Astrocyte (in vitro differentiated cells and primary cell): Measurements from ENCODE around the gene PACRG. TPM values are rescaled to one million over a fixed set of nuclear protein-coding genes. Genes with fewer than 3 reads are reported as not detected.
A peak's percentile ranks its signal among the peaks of the same experiment; 100 is the strongest.

Experiments
- DNase-seq: peaks from one replicate; pipeline ENCODE4 v3.0.0-alpha.2; 2010; ENCODE audit warnings: low read depth
- FAIRE-seq: peaks from 2 replicates; lab custom pipeline; 2011; peaks lifted over from hg19 to GRCh38; lab: Jason Lieb, UNC
- H2AFZ ChIP-seq: 2 replicates; pipeline ENCODE4 v1.6.0; 2012; ENCODE audit warnings: low read depth, low read length, inconsistent platforms
- H3K27ac ChIP-seq: 2 replicates; pipeline ENCODE4 v1.5.1; 2011; ENCODE audit warnings: low read depth, low read length, inconsistent platforms
- H3K27me3 ChIP-seq: 2 replicates; pipeline ENCODE4 v1.6.0; 2011; ENCODE audit warnings: low read length, inconsistent platforms; ENCODE audit not compliant: insufficient read depth
- H3K36me3 ChIP-seq: 2 replicates; pipeline ENCODE4 v1.5.1; 2011; ENCODE audit warnings: low read length, inconsistent platforms; ENCODE audit not compliant: insufficient read depth
- H3K4me1 ChIP-seq: 2 replicates; pipeline ENCODE4 v1.5.1; 2011; ENCODE audit warnings: low read length, inconsistent platforms; ENCODE audit not compliant: insufficient read depth
- H3K4me2 ChIP-seq: 2 replicates; pipeline ENCODE4 v1.6.0; 2012; ENCODE audit warnings: low read length, inconsistent platforms
- H3K4me3 ChIP-seq: 2 replicates; pipeline ENCODE4 v1.5.1; 2011; ENCODE audit warnings: low read depth, mild to moderate bottlenecking, low read length, inconsistent platforms; ENCODE audit not compliant: insufficient read depth
- H3K79me2 ChIP-seq: 2 replicates; pipeline ENCODE4 v1.6.0; 2012; ENCODE audit warnings: mild to moderate bottlenecking, low read length, inconsistent platforms; ENCODE audit not compliant: insufficient read depth
- H3K9ac ChIP-seq: 2 replicates; pipeline ENCODE4 v1.6.0; 2012; ENCODE audit warnings: mild to moderate bottlenecking, low read length, inconsistent platforms
- H3K9me3 ChIP-seq: 2 replicates; pipeline ENCODE4 v1.5.1; 2012; ENCODE audit warnings: low read depth, mild to moderate bottlenecking, low read length, inconsistent platforms; ENCODE audit not compliant: insufficient read depth
- H4K20me1 ChIP-seq: 2 replicates; pipeline ENCODE4 v1.6.0; 2012; ENCODE audit warnings: low read length, inconsistent platforms; ENCODE audit not compliant: insufficient read depth
- H3K27ac Mint-ChIP-seq: one replicate; pipeline ENCODE4 v1.8.0; 2021; ENCODE audit warnings: mild to moderate bottlenecking, mixed read lengths; ENCODE audit not compliant: unreplicated experiment
- H3K27me3 Mint-ChIP-seq: one replicate; pipeline ENCODE4 v1.8.0; 2021; ENCODE audit warnings: low read depth, mixed read lengths; ENCODE audit not compliant: unreplicated experiment
- H3K36me3 Mint-ChIP-seq: one replicate; pipeline ENCODE4 v1.8.0; 2021; ENCODE audit warnings: low read depth, mixed read lengths; ENCODE audit not compliant: unreplicated experiment
- H3K4me1 Mint-ChIP-seq: one replicate; pipeline ENCODE4 v1.8.0; 2021; ENCODE audit warnings: low read depth, mixed read lengths; ENCODE audit not compliant: unreplicated experiment
- H3K4me3 Mint-ChIP-seq: one replicate; pipeline ENCODE4 v1.8.0; 2021; ENCODE audit warnings: mild to moderate bottlenecking, moderate library complexity, mixed read lengths; ENCODE audit not compliant: unreplicated experiment
- H3K9me3 Mint-ChIP-seq: one replicate; pipeline ENCODE4 v1.8.0; 2021; ENCODE audit warnings: mild to moderate bottlenecking, mixed read lengths; ENCODE audit not compliant: unreplicated experiment
- CTCF ChIP-seq: IDR thresholded peaks from 2 replicates; pipeline ENCODE4 v1.5.1; 2011; ENCODE audit warnings: low read depth, mild to moderate bottlenecking, inconsistent platforms, low read length, moderate library complexity; ENCODE audit not compliant: insufficient read depth
- EZH2 ChIP-seq: IDR thresholded peaks from 2 replicates; pipeline ENCODE4 v1.6.1; 2012; ENCODE audit warnings: mild to moderate bottlenecking, low read length, inconsistent platforms; ENCODE audit not compliant: insufficient read depth
- total RNA-seq: library from RNA; stranded (reverse); gene quantifications from 2 replicates; pipeline ENCODE4 v1.2.1, GENCODE V29; 2021

PACRG gene
- total RNA-seq, 1 donor from 2014 or later, result not detected

DNA sequence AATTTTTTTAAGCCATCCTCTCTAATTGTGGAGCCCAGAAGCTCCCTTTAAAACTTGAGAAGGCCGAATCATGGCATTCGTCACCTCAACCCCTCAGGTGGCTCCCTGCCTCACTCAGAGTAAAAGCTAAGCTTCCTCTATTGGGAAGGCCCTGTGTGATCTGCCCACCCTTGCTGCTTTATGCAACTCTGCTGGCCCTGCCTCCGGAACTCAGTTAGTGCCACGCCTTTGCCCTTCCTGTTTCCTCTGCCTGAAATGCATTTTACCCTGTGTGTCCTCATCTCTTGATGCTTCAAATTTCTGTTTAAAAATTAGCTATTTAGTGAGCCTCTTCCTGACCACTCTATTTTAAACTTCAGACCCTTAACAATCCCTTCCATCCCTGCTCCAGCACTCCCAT, 5.7 kb downstream of the PACRG start:
- Mint-ChIP-seq H3K4me3 (no peak overlapping the region), H3K4me1 (no peaks in the 10 kb centered on the region), H3K36me3 (no peaks in the 10 kb centered on the region), H3K27ac (no peak overlapping the region), H3K27me3 (no peaks in the 10 kb centered on the region), H3K9me3 (no peaks in the 10 kb centered on the region)
- no peak overlapping the region for H2AFZ ChIP-seq
- H3K9me3 ChIP-seq, result no peaks in the 10 kb centered on the region
- H3K4me3 ChIP-seq, result no peak overlapping the region
- H3K27ac ChIP-seq, result no peak overlapping the region
- H3K4me2 ChIP-seq, result no peak overlapping the region
- no peaks in the 10 kb centered on the region for H3K27me3 ChIP-seq
- no peaks in the 10 kb centered on the region for H3K79me2 ChIP-seq
- no peak overlapping the region for H3K9ac ChIP-seq
- H3K36me3 ChIP-seq, result no peaks in the 10 kb centered on the region
- no peaks in the 10 kb centered on the region for H4K20me1 ChIP-seq
- TF ChIP-seq CTCF (no peak), EZH2 (no peak)
- H3K4me1 ChIP-seq, result no peaks in the 10 kb centered on the region
- DNase-seq, result no peak
- FAIRE-seq, result no peak

- H3K79me2 ChIP-seq, result no peaks in the 10 kb centered on the region
- no peak for DNase-seq
- H3K27ac ChIP-seq, result no peak overlapping the region
- no peak overlapping the region for H3K4me3 ChIP-seq
- no peak overlapping the region for H3K9ac ChIP-seq
- Mint-ChIP-seq H3K9me3 (no peaks in the 10 kb centered on the region), H3K4me1 (no peaks in the 10 kb centered on the region), H3K27me3 (no peaks in the 10 kb centered on the region), H3K36me3 (no peaks in the 10 kb centered on the region), H3K27ac (no peak overlapping the region), H3K4me3 (no peak overlapping the region)
- H3K4me2 ChIP-seq, result no peak overlapping the region
- no peaks in the 10 kb centered on the region for H4K20me1 ChIP-seq
- FAIRE-seq, result no peak
- H3K36me3 ChIP-seq, result no peaks in the 10 kb centered on the region
- H3K4me1 ChIP-seq, result no peaks in the 10 kb centered on the region
- H3K27me3 ChIP-seq, result no peaks in the 10 kb centered on the region
- H2AFZ ChIP-seq, result no peak overlapping the region
- H3K9me3 ChIP-seq, result no peaks in the 10 kb centered on the region
- no peak for TF ChIP-seq CTCF
- TF ChIP-seq EZH2, result no peak
Observed at GRCh38 chr6:162736961-162737360, 9.2 kb downstream of the PACRG start.

GRCh38 chr6:162750776-162751175, 23.0 kb downstream of the PACRG start:
- Histone ChIP-seq H3K79me2 (no peaks in the 10 kb centered on the region), H3K9ac (no peak overlapping the region), H3K27me3 (no peaks in the 10 kb centered on the region), H4K20me1 (no peaks in the 10 kb centered on the region), H3K9me3 (no peaks in the 10 kb centered on the region), H3K36me3 (no peaks in the 10 kb centered on the region), H3K27ac (peak overlapping the region; percentile 1), H2AFZ (no peak overlapping the region), H3K4me2 (peak overlapping the region; percentile 1), H3K4me3 (no peak overlapping the region), H3K4me1 (no peaks in the 10 kb centered on the region)
- Mint-ChIP-seq H3K9me3 (no peaks in the 10 kb centered on the region), H3K4me1 (peaks cover 7% of the 10 kb centered on the region), H3K36me3 (no peaks in the 10 kb centered on the region), H3K4me3 (no peak overlapping the region), H3K27me3 (no peaks in the 10 kb centered on the region), H3K27ac (no peak overlapping the region)
- DNase-seq (peak; percentile 65), FAIRE-seq (no peak)
- TF ChIP-seq CTCF (peak; percentile 32), EZH2 (no peak)
